GM18520 (cell line): Measurements from ENCODE around the gene TMEM184B.
A peak's percentile ranks its signal among the peaks of the same experiment; 100 is the strongest.

Experiments used
- ATAC-seq: cut with Tn5 transposase; IDR thresholded peaks from one replicate; pipeline ENCODE4 v1.9.1; 2021; ENCODE audit not compliant: unreplicated experiment

TMEM184B gene

DNA sequence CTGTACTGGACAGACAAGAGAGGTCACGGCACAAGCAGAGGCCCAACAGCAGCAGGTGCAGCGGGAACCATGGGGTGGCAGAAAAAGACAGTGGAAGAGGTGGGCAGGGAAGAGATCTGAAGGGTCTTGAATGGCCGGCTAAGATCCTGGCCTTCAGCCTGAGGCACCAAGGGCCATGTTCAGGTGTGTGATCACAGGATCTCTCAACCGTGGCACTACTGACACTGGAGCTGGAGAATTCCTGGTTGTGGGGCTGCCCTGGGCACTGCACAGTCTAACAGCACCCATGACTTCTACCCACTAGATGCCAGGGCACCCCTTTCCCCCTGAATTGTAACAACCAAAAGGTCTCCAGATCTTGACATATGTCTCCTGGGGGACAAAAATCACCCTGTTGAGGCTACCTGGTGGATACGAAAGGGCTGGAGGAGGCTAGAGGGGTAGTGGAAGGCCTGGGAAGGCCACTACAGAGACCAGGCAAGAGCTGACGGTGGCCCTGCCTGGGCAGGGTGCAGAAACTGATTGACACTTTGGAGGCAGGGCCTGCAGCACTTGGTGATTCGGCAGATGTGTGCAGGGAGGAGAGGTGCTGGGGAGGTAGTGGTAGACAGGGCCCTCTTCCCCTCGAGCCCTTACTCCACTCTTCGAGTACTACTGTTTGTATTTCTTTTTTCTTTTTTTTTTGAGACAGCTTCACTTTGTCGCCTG, 36.1 kb upstream of the TMEM184B start:
- ATAC-seq = no peak

GRCh38 chr22:38305471-38306448, 33.0 kb upstream of the TMEM184B start:
- ATAC-seq = peak; percentile 43

DNA sequence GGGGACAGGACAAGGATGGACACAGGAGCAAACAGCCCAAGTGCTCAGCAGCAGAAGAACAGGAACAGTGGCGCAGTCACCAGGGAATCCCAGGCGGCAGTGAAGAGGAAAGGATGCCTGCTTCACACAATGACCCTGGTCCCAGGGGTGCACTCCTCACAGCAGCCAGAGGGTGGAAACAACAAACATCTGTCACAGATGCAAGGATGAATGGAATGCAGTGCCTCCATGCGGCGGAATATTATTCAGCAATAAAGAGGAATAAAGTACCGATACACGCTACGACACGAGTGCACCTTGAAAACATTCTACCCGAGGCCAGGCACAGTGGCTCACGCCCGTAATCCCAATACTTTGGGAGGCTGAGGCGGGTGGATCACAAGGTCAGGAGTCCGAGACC, 31.7 kb upstream of the TMEM184B start:
- ATAC-seq = no peak

DNA sequence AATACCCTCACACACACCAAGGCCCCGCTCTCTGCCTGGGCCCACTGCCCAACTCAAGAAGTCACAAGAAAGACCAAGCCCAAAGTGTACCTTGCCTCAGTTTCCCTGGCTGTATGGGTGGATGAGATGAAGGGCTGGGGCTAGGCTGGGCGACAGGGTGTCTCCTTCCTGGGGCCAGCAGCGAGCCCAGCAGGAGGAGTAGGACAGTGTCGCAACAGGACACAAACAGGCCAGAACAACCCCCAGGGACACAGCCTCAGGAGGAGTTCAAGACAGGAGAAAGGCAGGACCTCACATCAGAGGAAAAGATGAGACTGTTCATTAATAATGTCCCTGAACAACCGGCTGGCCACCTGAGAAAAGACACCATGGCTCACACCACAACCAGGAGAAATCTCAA, 31.2 kb upstream of the TMEM184B start:
- no peak for ATAC-seq

- no peak for ATAC-seq
These were observed 30.1 kb upstream of the TMEM184B start for GRCh38 chr22:38302906-38303305.

DNA sequence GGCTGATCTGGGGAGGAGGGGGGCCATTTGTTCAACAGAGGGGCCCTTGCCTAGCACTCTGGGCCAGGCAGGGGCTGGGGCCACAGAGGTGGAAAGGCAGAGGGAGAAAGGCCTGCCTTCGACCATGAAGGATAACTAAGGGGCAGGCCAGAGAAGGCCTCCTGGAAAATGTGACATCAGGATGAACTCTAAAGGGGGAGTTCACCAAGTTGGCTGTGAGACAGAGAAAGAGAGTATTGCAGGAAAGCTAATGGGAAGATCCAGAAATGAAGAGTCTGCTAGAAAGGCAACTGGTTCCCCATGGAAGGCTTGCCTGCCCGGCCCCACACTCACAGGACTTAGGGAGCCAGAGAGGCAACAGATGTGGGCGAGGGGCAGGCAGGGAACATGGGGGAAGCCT, 28.1 kb upstream of the TMEM184B start:
- no peak for ATAC-seq

- ATAC-seq = no peak
These were observed 27.6 kb upstream of the TMEM184B start for GRCh38 chr22:38300197-38300945.

DNA sequence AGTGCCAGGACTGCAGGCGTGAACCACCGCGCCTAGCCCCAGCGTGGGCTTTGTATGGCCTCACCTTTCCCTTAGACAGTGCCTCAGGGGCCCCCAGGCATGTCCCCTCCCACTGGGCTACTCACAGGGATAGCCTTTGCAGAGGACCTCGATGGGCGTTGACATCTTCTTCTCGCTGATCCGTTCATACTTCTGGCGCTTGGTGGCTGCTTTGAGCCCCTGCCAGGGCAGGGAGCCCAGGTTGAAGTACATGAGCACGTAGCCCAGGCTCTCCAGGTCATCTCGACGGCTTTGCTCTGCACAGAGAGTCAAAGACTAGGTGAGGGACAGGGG, 26.9 kb upstream of the TMEM184B start:
- ATAC-seq = no peak

GRCh38 chr22:38298312-38299005, 25.6 kb upstream of the TMEM184B start:
- ATAC-seq = no peak

DNA sequence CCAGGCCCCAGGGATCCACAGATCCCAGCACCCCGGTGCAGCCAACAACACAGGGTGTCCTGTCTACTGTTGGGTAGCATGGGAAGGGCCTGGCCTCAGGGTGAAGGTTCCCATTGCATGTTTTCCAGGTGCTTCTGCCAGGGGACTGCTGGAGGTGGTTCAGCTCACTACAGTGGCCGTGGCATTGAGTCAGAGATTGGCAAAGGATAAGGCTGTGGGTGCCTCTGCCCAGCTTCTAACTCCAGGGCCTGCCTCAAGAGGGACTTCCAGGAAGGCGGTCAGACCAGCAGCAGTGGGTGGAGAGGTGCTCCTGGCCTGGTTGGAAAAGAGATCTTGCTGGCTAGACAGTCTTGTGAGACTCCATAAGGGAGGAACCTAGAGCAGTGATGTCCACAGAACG, 23.6 kb upstream of the TMEM184B start:
- no peak for ATAC-seq

DNA sequence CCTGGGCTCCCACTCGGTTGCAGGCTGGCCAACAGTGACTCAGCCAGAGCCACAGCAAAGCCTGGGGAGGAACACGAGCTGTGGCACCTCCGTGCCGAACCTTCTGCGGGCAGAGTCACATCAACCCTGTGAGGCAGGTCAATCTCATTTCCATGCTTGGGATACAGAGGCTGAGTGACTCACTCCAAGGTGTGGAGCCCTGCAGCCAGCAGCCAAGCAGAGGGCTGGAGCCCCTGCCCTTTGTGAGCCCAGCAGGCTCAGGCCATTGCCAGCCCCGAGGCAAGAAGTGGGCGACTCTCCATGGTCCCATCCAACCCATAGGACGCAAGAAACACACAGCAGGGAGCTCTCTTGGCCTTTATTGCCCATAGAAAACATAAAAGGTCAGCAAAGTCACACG, 23.1 kb upstream of the TMEM184B start:
- no peak for ATAC-seq

DNA sequence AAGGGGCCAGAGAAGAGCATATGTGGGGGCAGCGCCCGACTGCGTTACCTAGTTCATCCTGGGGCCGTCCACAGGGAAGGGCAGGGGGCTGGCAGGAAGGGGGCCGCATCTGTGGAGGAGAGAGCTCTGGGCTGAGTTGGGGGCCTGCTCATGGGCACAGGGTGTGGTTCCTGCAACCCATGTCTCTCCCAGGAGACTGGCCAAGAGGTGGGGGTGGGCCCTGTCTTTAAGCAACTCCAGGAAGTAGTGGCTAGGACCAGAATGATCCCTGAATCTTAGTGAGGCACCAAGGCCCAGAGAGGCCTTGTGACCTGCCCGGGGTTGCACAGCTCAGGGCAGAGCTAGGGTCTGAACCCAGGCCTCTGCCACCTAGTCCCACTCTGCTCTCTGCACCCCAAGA, 22.5 kb upstream of the TMEM184B start:
- ATAC-seq = no peak

GRCh38 chr22:38294193-38294592, 21.4 kb upstream of the TMEM184B start:
- no peak for ATAC-seq

DNA sequence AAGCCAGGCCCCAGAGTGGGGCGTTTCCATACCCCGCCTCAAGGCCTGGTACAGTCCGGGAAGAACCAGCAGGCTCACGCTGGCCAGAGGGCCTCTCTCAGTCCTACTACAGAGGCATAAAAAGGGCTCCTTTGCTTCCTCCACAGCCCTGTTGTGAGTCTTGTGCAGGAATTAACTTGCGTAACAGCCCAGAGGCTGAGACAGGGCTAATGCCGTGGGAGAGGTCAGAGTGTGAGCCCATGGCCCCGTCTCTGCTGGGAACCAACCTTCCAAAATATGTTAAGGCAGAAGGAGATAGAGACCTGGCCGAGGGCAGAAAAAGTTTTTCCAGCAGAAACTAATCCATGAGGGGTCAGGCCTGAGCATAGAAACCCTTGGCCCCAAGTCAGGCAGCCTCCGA, 19.9 kb upstream of the TMEM184B start:
- no peak for ATAC-seq

DNA sequence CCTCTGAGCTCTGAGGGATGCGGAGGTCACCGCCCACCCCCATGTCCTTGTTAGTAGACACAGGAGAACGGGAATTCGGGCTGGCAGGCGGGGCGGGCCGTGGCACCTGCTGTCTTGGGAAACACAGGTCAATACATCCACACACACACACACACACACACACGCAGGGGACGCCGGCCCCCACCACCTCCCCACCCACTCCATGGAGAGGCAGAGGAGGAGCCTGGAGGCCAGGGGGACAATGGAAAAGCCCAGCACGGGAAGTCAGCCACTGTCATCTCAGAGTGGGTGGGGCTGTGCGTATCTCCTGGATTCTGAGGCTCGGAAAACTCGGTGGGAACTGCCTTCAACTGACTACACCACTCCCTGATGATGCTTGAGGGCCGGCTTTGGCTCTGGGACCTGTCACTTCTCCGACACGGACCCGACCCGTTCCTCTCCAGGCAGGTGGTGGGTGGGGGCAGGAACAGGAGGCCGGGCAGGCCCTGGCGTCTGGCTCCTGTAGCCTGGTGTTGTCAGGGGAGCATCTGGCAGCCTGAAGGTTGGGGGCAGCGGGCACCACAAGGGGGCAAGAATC, 18.5 kb upstream of the TMEM184B start:
- ATAC-seq = no peak

DNA sequence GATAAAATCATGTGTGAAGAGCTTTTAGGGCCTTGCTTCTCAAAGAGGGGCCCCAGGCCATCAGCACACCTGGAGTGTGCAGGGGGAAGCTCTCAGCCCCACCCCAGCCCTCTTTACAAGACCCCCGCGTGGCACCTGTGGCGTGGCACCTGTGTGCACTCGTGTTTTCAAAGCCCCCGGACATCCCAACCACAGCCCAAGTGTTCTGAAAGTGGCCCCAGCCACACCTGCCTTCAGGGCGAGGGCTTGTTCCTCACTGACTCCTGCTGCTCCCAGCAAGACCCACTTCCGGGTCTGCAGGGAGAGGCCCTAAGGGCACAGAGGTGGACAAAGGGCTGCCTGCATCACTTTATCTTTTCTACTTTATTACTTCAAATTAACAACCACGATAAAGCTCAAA, 17.5 kb upstream of the TMEM184B start:
- no peak for ATAC-seq

- ATAC-seq = no peak
These were observed 16.8 kb upstream of the TMEM184B start for GRCh38 chr22:38289583-38290082.

DNA sequence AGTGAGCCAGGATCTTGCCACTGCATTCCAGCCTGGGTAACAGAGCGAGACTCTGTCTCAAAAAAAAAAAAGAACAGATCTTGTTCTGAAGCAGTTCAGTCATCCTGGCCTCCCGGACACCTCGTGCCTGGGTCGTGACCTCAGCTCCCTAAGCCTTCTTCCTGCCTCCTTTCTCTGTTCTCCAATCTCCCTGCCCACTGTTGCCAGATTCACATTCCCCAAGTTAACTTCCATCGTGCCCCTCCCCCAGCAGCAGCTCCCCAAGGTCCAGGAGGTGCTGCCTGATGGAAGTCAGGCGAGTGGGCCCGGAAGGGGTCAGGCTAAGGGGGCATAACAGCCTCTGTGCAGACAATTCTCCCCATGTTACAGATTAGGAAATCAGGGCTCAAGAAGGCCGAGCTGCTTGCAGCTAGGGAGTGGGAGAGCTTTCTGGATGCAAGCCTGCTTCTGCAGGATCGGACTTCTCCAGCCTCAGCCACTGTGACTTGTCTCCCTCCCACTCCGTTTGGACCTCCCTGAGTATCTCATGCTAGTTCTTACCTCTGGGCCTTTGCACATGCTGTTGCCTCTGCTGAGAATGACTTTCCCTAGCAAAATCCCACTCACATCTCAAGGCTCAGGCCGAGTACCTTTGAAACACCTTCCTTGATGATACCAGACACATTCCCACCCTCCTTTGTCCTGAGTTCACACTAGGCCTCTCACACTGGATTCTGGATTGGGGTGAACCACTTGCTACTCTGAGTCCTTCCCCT, 14.3 kb upstream of the TMEM184B start:
- ATAC-seq = no peak

GRCh38 chr22:38285018-38285417, 12.2 kb upstream of the TMEM184B start:
- ATAC-seq = no peak

DNA sequence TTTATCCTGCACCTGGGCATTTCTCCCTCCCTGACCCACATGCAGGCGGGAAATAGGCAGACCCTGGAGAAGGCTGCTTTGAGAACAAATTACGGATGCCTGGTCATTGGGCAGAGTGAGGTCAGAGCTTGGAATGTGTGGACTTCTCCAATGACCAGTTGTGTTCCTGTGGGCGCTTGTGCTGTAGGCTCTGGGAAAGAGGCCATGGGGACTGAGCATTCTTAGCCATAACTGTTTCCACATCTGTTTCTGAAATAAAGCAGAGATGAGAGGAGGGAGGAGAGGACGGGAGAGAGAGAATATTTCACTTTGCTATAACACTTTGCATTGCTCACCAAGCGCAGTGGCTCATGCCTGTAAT, 11.2 kb upstream of the TMEM184B start:
- ATAC-seq = no peak
